GM19395 (cell line): ENCODE data around the gene JHY.

Source experiments
- ATAC-seq: cut with Tn5 transposase; IDR thresholded peaks from one replicate; pipeline ENCODE4 v1.9.1; 2021; ENCODE audit warnings: mild to moderate bottlenecking, moderate library complexity; ENCODE audit not compliant: unreplicated experiment

The JHY gene

DNA sequence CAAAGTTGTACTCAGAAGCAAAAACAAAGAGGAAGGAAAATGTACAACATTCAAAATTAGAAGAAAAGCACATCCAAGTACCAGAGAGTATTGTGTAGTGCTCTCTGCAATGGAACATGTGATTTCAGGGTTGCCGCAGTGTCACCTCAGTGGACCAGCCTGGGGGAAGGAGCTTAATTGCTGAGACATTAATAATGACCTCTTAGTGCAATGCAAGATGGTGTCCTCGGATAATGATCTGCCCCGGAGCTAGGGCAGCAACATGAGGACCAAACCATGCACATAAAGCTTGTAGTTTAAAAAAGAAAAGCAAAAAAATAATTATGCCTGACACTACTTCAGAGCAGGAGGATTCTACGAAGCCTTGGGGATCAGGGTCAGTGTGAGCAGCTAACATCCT is 11.3 kb upstream of the JHY start:
- no peak for ATAC-seq

- no peak for ATAC-seq
Measured at GRCh38 chr11:122872046-122872445, 10.5 kb upstream of the JHY start.

GRCh38 chr11:122874991-122875390 is 7.6 kb upstream of the JHY start:
- peak; percentile 73 for ATAC-seq

DNA sequence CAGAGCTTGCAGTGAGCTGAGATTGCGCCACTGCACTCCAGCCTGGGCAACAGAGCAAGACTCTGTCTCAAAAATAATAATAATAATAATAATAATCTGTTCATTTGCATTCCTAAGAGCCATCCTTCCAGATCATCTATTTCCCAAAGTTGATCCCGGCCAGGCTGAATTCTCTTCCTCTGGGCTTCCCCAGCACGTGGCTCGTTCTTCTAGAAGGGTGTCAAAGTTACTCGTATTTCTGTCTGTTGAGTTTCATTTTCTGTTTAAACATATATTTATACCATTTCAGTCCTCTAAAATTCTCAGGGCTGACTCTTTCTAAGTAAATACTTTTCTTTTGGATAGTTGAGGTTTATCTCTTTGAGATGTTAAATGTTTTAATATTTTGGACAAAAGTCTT is 4.8 kb upstream of the JHY start:
- no peak for ATAC-seq

GRCh38 chr11:122879785-122880184 is 2.8 kb upstream of the JHY start:
- ATAC-seq = no peak

DNA sequence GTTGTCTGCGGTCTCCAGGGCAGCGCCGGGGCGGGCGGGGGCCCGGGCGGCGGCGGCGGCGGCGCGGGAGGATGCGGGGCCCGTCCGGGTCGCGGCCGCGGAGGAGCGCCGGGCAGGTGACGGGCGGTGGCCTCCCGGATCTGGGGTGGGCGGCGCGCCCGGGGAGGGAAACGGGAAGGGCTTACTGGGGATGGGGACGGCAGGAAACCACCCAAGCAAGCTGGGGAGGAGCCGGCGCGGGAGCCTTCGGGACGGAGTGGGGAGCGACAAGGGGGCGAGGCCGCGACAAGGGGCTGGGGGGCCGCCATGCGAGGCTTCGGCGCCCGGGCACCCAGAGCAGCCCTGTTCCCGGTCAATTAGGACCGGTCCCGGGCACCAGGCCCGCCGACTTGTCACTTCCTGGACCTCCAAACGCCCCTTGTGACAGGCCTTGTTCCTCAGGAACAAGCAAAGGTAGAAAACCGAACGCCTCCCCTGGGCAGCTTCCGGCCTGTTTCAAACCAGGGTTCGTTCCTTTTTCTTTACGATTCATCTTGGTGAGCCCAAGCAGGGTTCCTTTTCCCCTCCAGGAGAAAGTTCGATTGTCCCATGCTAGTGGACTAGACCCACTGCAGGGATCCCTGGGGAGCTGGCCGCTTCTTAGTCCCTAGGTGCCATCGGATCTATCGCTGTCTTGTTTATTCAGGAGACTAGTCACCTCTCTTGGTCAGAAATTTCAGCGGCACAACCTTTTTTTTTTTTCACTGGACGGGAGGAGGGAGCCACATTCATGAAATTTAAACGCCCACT is 492 bp downstream of the JHY start:
- peak; percentile 55 for ATAC-seq

DNA sequence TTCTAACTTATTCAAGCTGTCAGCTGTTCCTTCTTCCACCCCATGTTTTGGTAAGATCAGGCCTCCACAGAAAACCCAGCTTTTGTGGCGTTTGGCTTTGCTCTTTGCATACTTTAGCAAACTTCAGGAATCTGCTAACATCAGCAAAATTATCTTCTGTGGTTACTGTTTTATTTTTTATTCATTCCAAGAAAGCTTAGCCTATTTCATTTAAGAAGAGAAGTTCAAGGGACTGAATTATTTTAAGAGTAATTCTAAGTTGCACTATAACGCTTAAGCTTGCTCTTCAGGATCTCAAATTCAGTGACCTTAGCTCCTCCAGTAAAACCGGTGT is 1.1 kb downstream of the JHY start:
- no peak for ATAC-seq

DNA sequence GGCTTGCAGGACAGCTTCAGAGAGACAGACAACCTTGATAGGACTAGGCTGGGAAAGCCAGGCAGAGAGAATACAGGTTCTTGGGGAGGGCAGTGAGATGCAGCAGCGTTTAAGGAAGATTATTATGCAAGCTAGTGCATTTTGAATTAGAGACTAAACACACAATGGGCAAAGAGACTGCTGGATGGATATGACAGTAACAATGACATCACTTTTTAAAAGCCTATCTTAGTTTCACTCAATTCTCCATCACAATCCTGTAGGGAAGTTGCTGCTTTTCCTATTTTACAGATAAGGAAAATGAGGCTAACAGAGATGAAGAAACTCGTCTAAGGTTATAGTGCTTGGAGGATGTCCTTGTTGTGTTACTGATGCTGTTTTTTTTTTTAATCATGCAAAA is 5.6 kb downstream of the JHY start:
- no peak for ATAC-seq

- no peak for ATAC-seq
Measured at GRCh38 chr11:122893131-122893530, 10.6 kb downstream of the JHY start.

GRCh38 chr11:122895563-122895962 is 13.0 kb downstream of the JHY start:
- ATAC-seq = no peak

GRCh38 chr11:122897606-122898210 is 15.1 kb downstream of the JHY start:
- no peak for ATAC-seq

- ATAC-seq = no peak
Measured at GRCh38 chr11:122898799-122899198, 16.2 kb downstream of the JHY start.

GRCh38 chr11:122900587-122901202 is 18.1 kb downstream of the JHY start:
- no peak for ATAC-seq

- no peak for ATAC-seq
Measured at GRCh38 chr11:122902951-122903350, 20.4 kb downstream of the JHY start.

DNA sequence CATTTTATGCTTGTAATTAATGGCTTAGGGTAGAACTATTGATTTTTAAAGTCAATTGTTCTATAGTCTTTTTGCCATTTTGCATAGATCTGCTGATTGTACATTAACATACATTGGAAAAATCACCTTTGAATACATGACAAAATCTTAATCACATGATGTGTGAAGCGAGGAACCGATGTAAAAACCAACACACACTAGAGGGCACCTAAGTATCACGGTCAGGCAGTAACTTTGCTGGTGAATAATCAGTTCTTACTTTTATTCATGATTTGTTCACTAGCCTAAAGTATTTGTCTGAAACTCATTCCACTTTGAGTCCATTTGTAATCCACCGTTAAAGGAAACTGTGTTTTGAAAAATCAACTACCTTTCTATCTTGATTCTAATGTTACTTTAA is 28.2 kb downstream of the JHY start:
- no peak for ATAC-seq

DNA sequence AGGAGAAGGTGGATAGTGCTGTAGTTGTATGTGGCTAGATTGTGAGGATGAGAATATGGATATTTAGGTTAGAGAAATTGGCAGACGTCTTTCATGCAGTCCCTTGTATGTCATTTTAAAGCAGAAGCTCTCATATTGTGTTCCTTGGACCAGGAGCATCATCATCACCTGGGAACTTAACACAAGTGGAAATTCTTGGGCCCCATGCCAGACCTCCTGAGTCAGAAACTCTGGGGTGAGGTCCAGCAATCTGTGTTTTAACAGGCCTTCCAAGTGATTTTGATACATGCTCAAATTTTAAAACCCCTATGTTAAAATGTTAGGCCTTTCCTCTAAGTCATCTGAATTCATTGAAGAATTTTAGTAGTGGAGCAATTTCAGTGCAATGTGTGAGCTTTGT is 34.8 kb downstream of the JHY start:
- ATAC-seq = no peak

DNA sequence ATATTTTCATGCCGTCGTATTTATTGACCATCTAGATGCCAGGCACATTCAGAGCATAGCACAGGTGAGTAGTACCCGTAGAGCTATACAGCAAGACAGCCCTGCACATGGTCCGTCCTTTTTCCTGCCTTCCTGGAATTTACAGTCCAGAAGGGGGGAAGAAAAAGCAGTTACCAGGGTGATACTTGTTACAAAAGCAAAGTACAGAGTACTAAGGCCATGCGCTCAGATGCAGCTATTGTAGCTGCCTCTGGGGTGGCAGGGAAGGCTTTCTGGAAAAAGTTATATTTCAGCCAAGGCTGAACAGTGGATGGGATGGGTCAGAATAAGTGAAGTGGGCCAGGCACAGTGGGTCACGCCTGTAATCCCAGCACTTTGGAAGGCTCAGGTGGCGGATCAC is 36.2 kb downstream of the JHY start:
- ATAC-seq = no peak

GRCh38 chr11:122920579-122920978 is 38.0 kb downstream of the JHY start:
- no peak for ATAC-seq

GRCh38 chr11:122922893-122923292 is 40.3 kb downstream of the JHY start:
- no peak for ATAC-seq

GRCh38 chr11:122923302-122923701 is 40.7 kb downstream of the JHY start:
- ATAC-seq = no peak

GRCh38 chr11:122931510-122931909 is 49.0 kb downstream of the JHY start:
- ATAC-seq = no peak

- no peak for ATAC-seq
Measured at GRCh38 chr11:122933416-122933815, 50.9 kb downstream of the JHY start.
